ENCODE data around the gene TBC1D8B. TPM values are rescaled to one million over a fixed set of nuclear protein-coding genes. Genes with fewer than 3 reads are reported as not detected.
A peak's percentile ranks its signal among the peaks of the same experiment; 100 is the strongest.
"Not testable (repeated sequence)": the region's sequence is repeated elsewhere in the genome, so short reads cannot be mapped to it uniquely, and the experiment has no call there.

TBC1D8B gene
- total and polyA plus RNA-seq, 2 of the 4 experiments (the other 2 are of a cell fraction), result 8.3 to 10.4 TPM

DNA sequence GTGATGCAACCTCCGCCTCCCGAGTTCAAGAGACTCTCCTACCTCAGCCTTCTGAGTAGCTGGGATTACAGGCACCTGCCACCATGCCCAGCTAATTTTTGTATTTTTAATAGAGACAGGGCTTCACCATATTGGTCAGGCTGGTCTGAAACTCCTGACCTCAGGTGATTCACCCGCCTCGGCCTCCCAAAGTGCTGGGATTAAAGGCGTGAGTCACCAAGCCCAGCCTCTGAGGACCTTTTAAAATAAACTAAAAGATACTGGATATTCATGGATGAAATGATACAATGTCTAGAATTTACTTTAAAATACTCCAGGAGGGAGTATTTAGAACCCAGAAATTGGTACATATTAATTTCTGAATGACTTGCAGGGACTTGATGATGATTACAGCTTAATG is 10.5 kb downstream of the TBC1D8B start:
- H3K14ac ChIP-seq (replicated peaks; ENCODE audit: low read depth, low read length); H3K36me3 ChIP-seq (ENCODE audit: control insufficient read depth, insufficient read depth, low read length); H2BK15ac ChIP-seq (ENCODE audit: low read depth, low read length); H3K18ac ChIP-seq (ENCODE audit: low read depth, low read length); H2BK20ac ChIP-seq (ENCODE audit: low read depth, low read length); H3K9ac ChIP-seq (ENCODE audit: low read depth, low read length); H4K5ac ChIP-seq (ENCODE audit: low read depth, low read length); H2AFZ ChIP-seq (replicated peaks; ENCODE audit: low read length, poor library complexity); H3K4me3 ChIP-seq (ENCODE audit: insufficient read depth, low read depth, low read length); H4K20me1 ChIP-seq (ENCODE audit: insufficient read depth, low read length); dilution Hi-C loops (cut with HindIII; ENCODE audit: low sequenced_read_pairs, unreplicated experiment); in situ Hi-C loops (cut with MboI; ENCODE audit: low sequenced_read_pairs); H2AK9ac ChIP-seq (replicated peaks; ENCODE audit: low read depth, low read length, poor library complexity); H3K4ac ChIP-seq (ENCODE audit: low read depth, low read length); H2BK5ac ChIP-seq (ENCODE audit: low read depth, low read length, poor library complexity, severe bottlenecking); H4K91ac ChIP-seq (ENCODE audit: insufficient read depth, low read depth, low read length); H2AK5ac ChIP-seq (ENCODE audit: low read depth, low read length); H3K4me1 ChIP-seq (ENCODE audit: control insufficient read depth, insufficient read depth, low read length); H3K27me3 ChIP-seq (ENCODE audit: control insufficient read depth, insufficient read depth, low read length); H3K4me2 ChIP-seq (ENCODE audit: low read depth, low read length); H3K23ac ChIP-seq (ENCODE audit: low read depth, low read length); H3K27ac ChIP-seq (ENCODE audit: insufficient read depth, low read length); CTCF ChIA-PET; H3K9me3 ChIP-seq (ENCODE audit: control insufficient read depth, insufficient read depth, low read length); BruUV-seq (replicated peaks); H3K9me1 ChIP-seq (ENCODE audit: insufficient read depth, low read length); H2BK120ac ChIP-seq (ENCODE audit: low read depth, low read length); H3K79me1 ChIP-seq (ENCODE audit: low read depth in 1 of 2, low read length in 2 of 2); H3K56ac ChIP-seq (ENCODE audit: extremely low read depth, insufficient read depth, low read length); H4K8ac ChIP-seq (ENCODE audit: low read depth in 2 of 2, low read length in 2 of 2); POLR2A ChIA-PET (ENCODE audit: unreplicated experiment); intact Hi-C loops (cut with micrococcal nuclease): not testable (repeated sequence)
- ATAC-seq (ENCODE audit: low read depth), result peak; percentile 29
- DNase-seq, result peak; percentile 33
- 0 out of 2 replicates have a peak, but pooled peaks have one; percentile 12 for TF ChIP-seq FOS (IDR thresholded peaks at IDR 0.05; ENCODE audit: low read depth, low read length)
- WGBS, 2 experiments (ENCODE audit: extremely low coverage in 2 of 2, insufficient read length in 1 of 2), result no CpG with 5 or more reads among the region's 5 CpGs

DNA sequence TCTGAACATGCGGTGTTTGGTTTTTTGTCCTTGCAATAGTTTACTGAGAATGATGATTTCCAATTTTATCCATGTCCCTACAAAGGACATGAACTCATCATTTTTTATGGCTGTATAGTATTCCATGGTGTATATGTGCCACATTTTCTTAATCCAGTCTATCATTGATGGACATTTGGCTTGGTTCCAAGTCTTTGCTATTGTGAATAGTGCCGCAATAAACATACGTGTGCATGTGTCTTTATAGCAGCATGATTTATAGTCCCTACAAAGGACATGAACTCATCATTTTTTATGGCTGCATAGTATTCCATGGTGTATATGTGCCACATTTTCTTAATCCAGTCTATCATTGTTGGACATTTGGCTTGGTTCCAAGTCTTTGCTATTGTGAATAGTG is 11.6 kb downstream of the TBC1D8B start:
- DNase-seq; ATAC-seq (ENCODE audit: low read depth); dilution Hi-C loops (cut with HindIII; ENCODE audit: low sequenced_read_pairs, unreplicated experiment): not testable (repeated sequence)

More for the DNA sequence above, 11.6 kb downstream of the TBC1D8B start:
- H3K9ac ChIP-seq (ENCODE audit: low read depth, low read length); H3K79me1 ChIP-seq (ENCODE audit: low read depth in 1 of 2, low read length in 2 of 2); H3K14ac ChIP-seq (replicated peaks; ENCODE audit: low read depth, low read length); H3K4me2 ChIP-seq (ENCODE audit: low read depth, low read length); H3K18ac ChIP-seq (ENCODE audit: low read depth, low read length); H2BK120ac ChIP-seq (ENCODE audit: low read depth, low read length); H3K27me3 ChIP-seq (ENCODE audit: control insufficient read depth, insufficient read depth, low read length); intact Hi-C loops (cut with micrococcal nuclease); H4K8ac ChIP-seq (ENCODE audit: low read depth in 2 of 2, low read length in 2 of 2); H3K4me3 ChIP-seq (ENCODE audit: insufficient read depth, low read depth, low read length); POLR2A ChIA-PET (ENCODE audit: unreplicated experiment); H2BK20ac ChIP-seq (ENCODE audit: low read depth, low read length); CTCF ChIA-PET; H3K4ac ChIP-seq (ENCODE audit: low read depth, low read length); H2BK5ac ChIP-seq (ENCODE audit: low read depth, low read length, poor library complexity, severe bottlenecking); in situ Hi-C loops (cut with MboI; ENCODE audit: low sequenced_read_pairs); H3K56ac ChIP-seq (ENCODE audit: extremely low read depth, insufficient read depth, low read length); H3K23ac ChIP-seq (ENCODE audit: low read depth, low read length); H3K4me1 ChIP-seq (ENCODE audit: control insufficient read depth, insufficient read depth, low read length); BruUV-seq (replicated peaks); H4K91ac ChIP-seq (ENCODE audit: insufficient read depth, low read depth, low read length); H3K36me3 ChIP-seq (ENCODE audit: control insufficient read depth, insufficient read depth, low read length); H2AFZ ChIP-seq (replicated peaks; ENCODE audit: low read length, poor library complexity); H2BK15ac ChIP-seq (ENCODE audit: low read depth, low read length); H3K27ac ChIP-seq (ENCODE audit: insufficient read depth, low read length); H3K9me3 ChIP-seq (ENCODE audit: control insufficient read depth, insufficient read depth, low read length); H4K20me1 ChIP-seq (ENCODE audit: insufficient read depth, low read length); H3K9me1 ChIP-seq (ENCODE audit: insufficient read depth, low read length); H2AK9ac ChIP-seq (replicated peaks; ENCODE audit: low read depth, low read length, poor library complexity); H2AK5ac ChIP-seq (ENCODE audit: low read depth, low read length); H4K5ac ChIP-seq (ENCODE audit: low read depth, low read length): not testable (repeated sequence)
- no CpG with 5 or more reads among the region's 3 CpGs for WGBS, 2 experiments (ENCODE audit: extremely low coverage in 2 of 2, insufficient read length in 1 of 2)
